GM19193 (cell line): Measurements from ENCODE around the gene ADAM12.

ENCODE experiments used
- POLR2A ChIP-seq: IDR thresholded peaks from 4 replicates; pipeline ENCODE4 v1.6.1; 2011; ENCODE audit not compliant: insufficient read depth, insufficient read length; ENCODE audit errors: extremely low read depth

Gene ADAM12

GRCh38 chr10:126115886-126116285, 272.4 kb downstream of the ADAM12 start:
- TF ChIP-seq POLR2A, result no peak

- TF ChIP-seq POLR2A, result no peak
These were observed 273.3 kb downstream of the ADAM12 start for GRCh38 chr10:126114884-126115555.

- no peak for TF ChIP-seq POLR2A
These were observed 276.8 kb downstream of the ADAM12 start for GRCh38 chr10:126111516-126111915.

GRCh38 chr10:126110489-126111180, 277.6 kb downstream of the ADAM12 start:
- no peak for TF ChIP-seq POLR2A

- no peak for TF ChIP-seq POLR2A
These were observed 278.4 kb downstream of the ADAM12 start for GRCh38 chr10:126109893-126110292.

DNA sequence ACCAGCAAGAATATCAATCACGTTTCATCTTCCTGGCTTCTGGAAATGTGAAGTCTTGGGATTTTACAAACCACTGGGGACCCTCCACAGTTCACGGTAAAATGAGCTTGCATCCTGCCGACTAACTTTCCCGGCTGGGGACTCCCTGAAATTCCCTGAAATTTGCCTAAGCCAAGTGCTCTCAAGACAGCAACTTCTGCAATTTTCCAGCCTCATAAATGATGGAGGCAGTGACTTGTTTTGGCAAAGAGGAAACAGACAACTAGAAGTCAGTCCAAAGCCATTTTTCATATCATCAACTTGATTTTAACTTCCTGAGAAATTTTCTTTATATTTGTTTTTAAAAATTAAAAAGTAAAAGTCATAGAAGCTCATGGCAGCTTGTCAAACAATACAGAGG, 279.6 kb downstream of the ADAM12 start:
- TF ChIP-seq POLR2A, result no peak

DNA sequence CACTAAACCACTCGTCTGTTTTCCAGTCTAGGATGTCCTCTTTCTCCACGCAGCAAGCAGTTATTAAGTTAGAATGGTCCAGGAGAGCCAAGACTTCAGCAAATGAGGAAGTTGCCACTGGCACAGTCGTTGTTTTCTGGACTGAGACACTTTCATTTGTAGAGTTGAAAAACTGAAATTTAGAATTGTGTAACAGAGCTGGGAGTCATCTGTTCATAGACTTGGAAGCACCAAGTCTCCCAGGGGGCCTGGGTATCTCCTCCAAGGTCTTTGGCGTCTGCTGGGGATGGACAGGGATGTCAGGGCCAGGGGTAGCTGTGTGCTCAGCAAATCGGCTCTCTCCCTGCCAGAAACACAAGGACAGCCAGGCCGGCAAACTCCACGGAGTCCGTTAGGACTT, 283.5 kb downstream of the ADAM12 start:
- TF ChIP-seq POLR2A, result no peak

- no peak for TF ChIP-seq POLR2A
These were observed 285.6 kb downstream of the ADAM12 start for GRCh38 chr10:126102636-126103035.

DNA sequence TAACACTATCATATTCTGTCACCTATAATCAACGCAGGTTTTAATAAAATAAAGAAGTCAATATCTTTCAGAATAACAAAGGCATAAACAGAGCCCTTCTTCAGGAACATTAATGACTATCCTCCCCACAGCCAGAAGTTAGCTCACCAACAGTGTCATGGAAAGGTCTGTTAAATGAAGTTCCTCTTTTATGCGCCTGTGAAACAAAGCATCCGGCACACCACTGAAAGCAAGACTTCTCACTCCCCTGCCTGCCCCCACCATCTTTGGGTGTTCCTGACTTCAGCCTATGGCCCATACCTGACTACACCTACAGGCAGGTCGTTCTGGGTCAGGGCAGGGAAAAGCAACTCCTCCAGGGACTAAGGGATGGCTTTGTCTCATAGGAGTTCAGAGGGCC, 286.5 kb downstream of the ADAM12 start:
- no peak for TF ChIP-seq POLR2A

DNA sequence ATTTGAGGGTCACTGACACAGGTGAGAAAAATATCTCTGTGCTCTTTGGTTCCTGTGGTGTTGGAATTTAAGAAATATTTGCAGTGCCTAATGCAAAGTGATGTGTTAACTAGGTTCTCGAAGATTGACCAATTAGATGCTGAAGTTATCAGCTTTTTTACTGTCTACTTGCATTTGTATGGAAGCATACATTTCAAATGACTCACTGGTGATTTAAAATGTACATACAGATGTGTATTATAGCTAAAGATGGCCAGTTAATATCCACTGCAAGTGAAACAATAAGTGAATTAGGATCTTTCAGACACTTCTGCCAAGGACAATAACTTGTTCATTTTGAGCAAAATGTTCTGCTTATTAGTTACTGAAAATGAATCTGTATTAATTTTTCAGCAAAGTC, 287.0 kb downstream of the ADAM12 start:
- TF ChIP-seq POLR2A, result no peak

GRCh38 chr10:126099366-126099765, 288.9 kb downstream of the ADAM12 start:
- TF ChIP-seq POLR2A, result no peak

- no peak for TF ChIP-seq POLR2A
These were observed 290.1 kb downstream of the ADAM12 start for GRCh38 chr10:126098226-126098581.

DNA sequence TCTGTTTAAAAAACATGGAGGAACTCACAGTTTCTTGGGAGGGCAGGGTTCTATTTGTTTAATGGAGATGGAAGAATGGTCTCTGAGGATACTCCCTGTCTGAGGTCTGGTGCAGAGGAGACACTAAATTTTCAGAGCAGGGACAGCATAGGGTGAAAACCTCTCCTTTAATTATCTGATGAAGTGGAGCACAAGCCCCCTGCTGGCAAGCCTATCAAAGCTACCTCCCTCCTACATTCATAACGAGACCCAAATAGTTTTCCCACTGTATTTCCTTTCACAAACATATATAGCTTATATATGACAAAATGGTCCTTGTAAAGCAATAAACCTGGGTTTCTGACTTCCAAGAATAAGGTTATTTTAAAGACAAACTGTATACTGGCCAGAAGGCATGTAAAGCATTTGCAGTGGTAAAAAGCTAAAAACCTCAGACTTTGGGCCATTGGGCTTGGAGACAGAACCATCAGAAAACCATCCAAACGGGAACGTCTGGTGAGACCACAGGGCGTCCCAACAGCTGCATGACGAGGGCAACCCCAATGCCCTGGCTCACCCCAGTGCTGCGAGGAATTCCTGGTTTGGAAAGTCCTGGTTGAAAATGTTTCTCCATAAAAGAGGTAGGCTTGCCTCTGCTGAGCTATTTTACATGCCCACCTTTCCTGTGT, 290.6 kb downstream of the ADAM12 start:
- TF ChIP-seq POLR2A, result no peak

DNA sequence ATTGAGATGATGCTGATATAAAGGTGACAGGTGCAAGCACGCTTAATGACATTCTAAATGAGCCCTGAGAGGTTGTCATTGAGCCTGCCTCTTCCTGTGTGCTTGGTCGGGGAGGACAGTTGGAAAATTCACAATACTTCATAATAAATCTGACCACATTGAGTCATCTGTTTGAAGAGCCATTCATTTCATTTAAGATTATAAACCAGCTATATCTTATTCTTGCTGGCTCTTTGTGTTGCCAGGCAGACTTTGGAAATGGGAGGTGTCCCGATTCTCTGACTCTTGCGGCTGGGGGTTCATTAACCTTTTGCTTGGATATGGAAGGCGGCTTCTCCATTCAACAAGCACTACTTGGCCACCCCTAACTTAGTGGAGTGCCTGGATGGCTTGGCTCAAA, 293.7 kb downstream of the ADAM12 start:
- TF ChIP-seq POLR2A, result no peak

DNA sequence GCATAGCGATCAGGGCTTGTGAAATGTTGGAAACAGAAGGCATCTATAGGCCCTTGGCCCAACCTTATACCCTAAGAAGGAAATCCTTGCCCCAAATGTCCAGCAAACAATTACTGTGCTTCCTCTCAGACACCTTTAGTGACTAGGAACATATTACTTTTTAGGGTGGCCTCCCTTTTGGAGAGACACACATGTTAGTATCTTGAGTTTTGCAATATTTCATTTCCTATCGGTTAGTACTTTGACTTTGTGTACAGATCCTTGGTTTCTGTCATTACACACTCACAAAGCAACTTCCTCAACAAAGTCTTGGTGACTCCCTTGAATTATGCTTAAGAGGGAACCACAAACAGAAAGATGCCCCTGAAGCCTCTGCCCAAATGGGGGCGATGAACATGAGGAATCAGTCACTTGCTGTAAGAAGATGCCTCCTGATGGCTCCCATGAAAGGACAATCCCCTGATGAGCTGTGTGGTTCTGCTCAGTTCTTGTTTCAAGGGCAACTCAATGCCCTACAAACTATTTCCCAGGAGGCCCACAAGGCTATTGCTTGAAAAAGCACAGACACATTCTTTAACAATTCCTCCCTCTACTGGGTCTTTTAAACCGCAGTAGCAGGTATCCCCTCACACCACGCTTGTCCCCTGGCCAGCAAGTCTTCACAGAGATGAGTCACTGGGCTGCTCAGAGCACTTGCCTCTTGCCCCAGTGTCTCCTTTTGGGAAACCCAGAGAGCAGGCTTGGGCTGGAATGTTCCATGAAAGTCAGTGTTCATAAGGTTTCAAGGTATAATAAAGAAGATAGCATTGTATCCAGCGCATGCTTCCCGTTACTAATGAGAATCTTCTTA, 295.7 kb downstream of the ADAM12 start:
- TF ChIP-seq POLR2A, result no peak
